Epithelial cell of proximal tubule (primary cell): ENCODE measurements around the gene CDK19. TPM values are rescaled to one million over a fixed set of nuclear protein-coding genes. Genes with fewer than 3 reads are reported as not detected.

Experiments used
- DNase-seq: peaks from one replicate; pipeline ENCODE4 v3.0.0-alpha.2; 2011; ENCODE audit warnings: low read depth
- H3K4me3 ChIP-seq: 2 replicates; pipeline ENCODE4 v1.5.1; 2011; ENCODE audit warnings: low read depth, mild to moderate bottlenecking, low read length
- total RNA-seq: library from RNA; depleted of rRNA; stranded (reverse); fragments of >200 nt; gene quantifications from 2 replicates; pipeline ENCODE4 v1.2.3, GENCODE V29; 2015
- TF ChIP-seq, protein P1 (sequence below): conservative IDR thresholded peaks from 2 replicates; pipeline ENCODE4 v1.5.1; 2012; ENCODE audit warnings: low read depth, mild to moderate bottlenecking, low read length

Gene CDK19
- total RNA-seq, 1 donor from 2014 or later, result 6.3 TPM

DNA sequence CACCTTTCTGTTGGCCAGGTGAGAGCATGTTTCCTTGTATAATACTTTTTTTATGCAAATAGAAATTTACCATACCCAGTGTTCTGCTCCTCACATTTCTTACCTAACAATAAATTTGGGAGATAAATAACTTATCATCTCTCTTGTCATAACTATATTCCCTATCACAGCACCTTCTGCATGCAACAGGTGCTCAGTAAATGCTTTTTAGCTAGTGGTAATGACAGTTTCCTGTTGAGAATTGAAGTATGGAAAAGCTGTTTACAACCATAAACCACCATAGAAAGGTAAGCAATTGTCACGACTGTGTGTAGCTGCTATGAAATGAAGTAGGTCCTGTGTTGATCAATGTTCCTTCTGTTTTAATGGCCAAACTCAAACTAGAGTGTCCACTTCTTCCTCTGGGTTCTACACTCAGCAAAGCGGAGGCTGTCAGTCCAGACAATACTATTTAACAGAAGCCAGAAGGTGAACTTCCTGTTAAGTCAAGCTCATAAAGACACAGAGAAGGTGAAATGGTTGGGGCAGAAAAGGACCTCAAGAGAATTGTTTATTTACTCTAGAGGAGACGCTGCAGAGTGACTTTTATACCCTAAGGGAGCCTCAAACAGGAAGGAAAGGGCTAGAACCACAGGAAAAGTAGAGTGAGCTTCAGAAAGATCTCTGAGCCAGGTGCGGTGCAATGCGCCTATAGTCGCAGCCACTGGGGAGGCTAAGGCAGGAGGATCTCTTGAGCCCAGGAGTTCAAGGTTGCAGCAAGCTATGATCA, 254.8 kb downstream of the CDK19 start:
- no peak for DNase-seq
- TF ChIP-seq, protein P1, sequence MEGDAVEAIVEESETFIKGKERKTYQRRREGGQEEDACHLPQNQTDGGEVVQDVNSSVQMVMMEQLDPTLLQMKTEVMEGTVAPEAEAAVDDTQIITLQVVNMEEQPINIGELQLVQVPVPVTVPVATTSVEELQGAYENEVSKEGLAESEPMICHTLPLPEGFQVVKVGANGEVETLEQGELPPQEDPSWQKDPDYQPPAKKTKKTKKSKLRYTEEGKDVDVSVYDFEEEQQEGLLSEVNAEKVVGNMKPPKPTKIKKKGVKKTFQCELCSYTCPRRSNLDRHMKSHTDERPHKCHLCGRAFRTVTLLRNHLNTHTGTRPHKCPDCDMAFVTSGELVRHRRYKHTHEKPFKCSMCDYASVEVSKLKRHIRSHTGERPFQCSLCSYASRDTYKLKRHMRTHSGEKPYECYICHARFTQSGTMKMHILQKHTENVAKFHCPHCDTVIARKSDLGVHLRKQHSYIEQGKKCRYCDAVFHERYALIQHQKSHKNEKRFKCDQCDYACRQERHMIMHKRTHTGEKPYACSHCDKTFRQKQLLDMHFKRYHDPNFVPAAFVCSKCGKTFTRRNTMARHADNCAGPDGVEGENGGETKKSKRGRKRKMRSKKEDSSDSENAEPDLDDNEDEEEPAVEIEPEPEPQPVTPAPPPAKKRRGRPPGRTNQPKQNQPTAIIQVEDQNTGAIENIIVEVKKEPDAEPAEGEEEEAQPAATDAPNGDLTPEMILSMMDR, result no peak
- no peak overlapping the region for H3K4me3 ChIP-seq

Other genes starting within 250 kb of the CDK19 start
- 50.4 and 112 TPM in 2 replicates for gene AMD1, start 59.3 kb upstream of the CDK19 start, total RNA-seq
- gene GTF3C6, start 143.2 kb upstream of the CDK19 start, total RNA-seq, result 85.0 and 92.5 TPM in 2 replicates
- gene RPF2, start 166.6 kb upstream of the CDK19 start, total RNA-seq, result 39.1 and 48.8 TPM in 2 replicates